H1 (cell line): ENCODE measurements around the gene PASK. TPM values are rescaled to one million over a fixed set of nuclear protein-coding genes. Genes with fewer than 3 reads are reported as not detected.

Source experiments
- BACH1 ChIP-seq: IDR thresholded peaks from 2 replicates; pipeline ENCODE4 v1.6.1; 2012; ENCODE audit warnings: low read length, improper control_type of control experiment
- BRCA1 ChIP-seq: IDR thresholded peaks from 2 replicates; pipeline ENCODE4 v1.6.1; 2012; ENCODE audit warnings: low read depth, low read length, improper control_type of control experiment
- CBX5 ChIP-seq: fragments of 300-800, 300-1000 bp; sonication (generic); IDR thresholded peaks from 2 replicates; pipeline ENCODE4 v1.7.1; 2016; ENCODE audit warnings: antibody characterized with exemption, low read length, low read depth
- CBX8 ChIP-seq: fragments of 300-800, 300-1000 bp; sonication (generic); IDR thresholded peaks from 2 replicates; pipeline ENCODE4 v1.7.1; 2016; ENCODE audit warnings: low read depth, low read length, borderline replicate concordance
- CREB1 ChIP-seq: IDR thresholded peaks from 2 replicates; pipeline ENCODE4 v1.6.1; 2012; ENCODE audit warnings: inconsistent platforms
- CTCF ChIP-seq, 3 experiments: IDR thresholded peaks; 1 replicate in 2 of 3; 2 replicates in 1 of 3; pipeline versions ENCODE4 v1.5.1 to v1.6.1; 2011; ENCODE audit warnings: low read length in 3 of 3, mild to moderate bottlenecking in 3 of 3, inconsistent platforms in 2 of 3, low read depth in 1 of 3, moderate library complexity in 1 of 3; ENCODE audit not compliant: insufficient read depth in 1 of 3; ENCODE audit errors: control extremely low read depth in 1 of 3
- HDAC6 ChIP-seq: IDR thresholded peaks from one replicate; pipeline ENCODE4 v1.7.1; 2012; ENCODE audit warnings: low read depth, mild to moderate bottlenecking, inconsistent platforms, low read length, moderate library complexity
- SP1 ChIP-seq: IDR thresholded peaks from 2 replicates; pipeline ENCODE4 v1.6.1; 2011; ENCODE audit warnings: low read depth, low read length
- SP2 ChIP-seq: IDR thresholded peaks from 2 replicates; pipeline ENCODE4 v1.6.1; 2012; ENCODE audit warnings: mild to moderate bottlenecking, low read length, inconsistent platforms
- TAF7 ChIP-seq: optimal IDR thresholded peaks from 2 replicates; pipeline ENCODE3; 2011; ENCODE audit warnings: low read depth, mild to moderate bottlenecking, inconsistent platforms, low read length, moderate library complexity, borderline replicate concordance
- TBP ChIP-seq: IDR thresholded peaks from 2 replicates; pipeline ENCODE4 v1.6.1; 2011; ENCODE audit warnings: low read depth, low read length, improper control_type of control experiment
- ZNF274 ChIP-seq: IDR thresholded peaks from 2 replicates; pipeline ENCODE4 v1.7.0; 2012; ENCODE audit warnings: low read length, borderline replicate concordance; ENCODE audit errors: extremely low read depth
- polyA plus RNA-seq, 7 experiments: library from polyadenylated mRNA; depleted of rRNA in 3 of 7; stranded (reverse) in 5 of 7; unstranded in 2 of 7; fragments of >200 nt in 5 of 7; fragments of 200-250 nt in 2 of 7; gene quantifications; 1 replicate in 5 of 7; 2 replicates in 1 of 7; 4 replicates in 1 of 7; pipeline versions ENCODE4 v1.2.1 to v1.2.3, GENCODE V29; 2011 to 2013; ENCODE audit warnings: missing spikeins in 2 of 7, mixed read lengths in 2 of 7
- total RNA-seq: library from RNA; stranded (reverse); fragmentation: NEBNext Ultra II Directional; extraction: Animal tissue kit (Norgen Biotek cat#: 25700); gene quantifications from 2 replicates; pipeline ENCODE4 v1.2.1, GENCODE V29; 2021
- TF ChIP-seq, protein P1 (sequence below): IDR thresholded peaks from 2 replicates; pipeline ENCODE4 v1.6.1; 2011; ENCODE audit warnings: low read depth, mild to moderate bottlenecking, low read length; ENCODE audit not compliant: insufficient read depth
- TF ChIP-seq, protein P2 (sequence below): IDR thresholded peaks from 2 replicates; pipeline ENCODE4 v1.6.1; 2012; ENCODE audit warnings: low read length, inconsistent platforms

The PASK gene
- total and polyA plus RNA-seq, 2 of the 8 experiments (the other 6 are each of a cell fraction or from before 2014, with no cell fraction given), result 20.5 to 66.1 TPM

GRCh38 chr2:241066893-241067341 lies 82.4 kb downstream of the PASK start (continued):
- TF ChIP-seq TBP, result peak; percentile 38; the same call in 1 of the 2 replicates
- TF ChIP-seq CTCF (IDR thresholded peaks at IDR 0.05; ENCODE audit: control extremely low read depth in 1 of 3, insufficient read depth in 1 of 3, low read depth in 1 of 3, low read length in 3 of 3), result peak in 2 of 3 experiments; percentile 34 to 46; a peak in 3 of 4 replicates
- no peak for TF ChIP-seq TAF7
- TF ChIP-seq ZNF274, result no peak
- TF ChIP-seq SP1, result no peak
- no peak for TF ChIP-seq CREB1
- TF ChIP-seq, protein P1, sequence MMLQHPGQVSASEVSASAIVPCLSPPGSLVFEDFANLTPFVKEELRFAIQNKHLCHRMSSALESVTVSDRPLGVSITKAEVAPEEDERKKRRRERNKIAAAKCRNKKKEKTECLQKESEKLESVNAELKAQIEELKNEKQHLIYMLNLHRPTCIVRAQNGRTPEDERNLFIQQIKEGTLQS, result no peak
- TF ChIP-seq, protein P2, sequence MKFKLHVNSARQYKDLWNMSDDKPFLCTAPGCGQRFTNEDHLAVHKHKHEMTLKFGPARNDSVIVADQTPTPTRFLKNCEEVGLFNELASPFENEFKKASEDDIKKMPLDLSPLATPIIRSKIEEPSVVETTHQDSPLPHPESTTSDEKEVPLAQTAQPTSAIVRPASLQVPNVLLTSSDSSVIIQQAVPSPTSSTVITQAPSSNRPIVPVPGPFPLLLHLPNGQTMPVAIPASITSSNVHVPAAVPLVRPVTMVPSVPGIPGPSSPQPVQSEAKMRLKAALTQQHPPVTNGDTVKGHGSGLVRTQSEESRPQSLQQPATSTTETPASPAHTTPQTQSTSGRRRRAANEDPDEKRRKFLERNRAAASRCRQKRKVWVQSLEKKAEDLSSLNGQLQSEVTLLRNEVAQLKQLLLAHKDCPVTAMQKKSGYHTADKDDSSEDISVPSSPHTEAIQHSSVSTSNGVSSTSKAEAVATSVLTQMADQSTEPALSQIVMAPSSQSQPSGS, result no peak
- no peak for TF ChIP-seq SP2
- TF ChIP-seq HDAC6, result no peak
- TF ChIP-seq CBX8, result no peak
- no peak for TF ChIP-seq BACH1
- no peak for TF ChIP-seq BRCA1
- TF ChIP-seq CBX5, result no peak
